CD4-positive, alpha-beta memory T cell (primary cell): Measurements from ENCODE around the gene PDE4D. TPM values are rescaled to one million over a fixed set of nuclear protein-coding genes. Genes with fewer than 3 reads are reported as not detected.

Experiments
- CTCF ChIA-PET: fragments of 350-600 bp; sonication (Branson Sonifier 250); formaldehyde crosslinking; loops from one replicate; lab custom pipeline; 2021; ENCODE audit warnings: inconsistent platforms; ENCODE audit not compliant: partially characterized antibody; lab: Charles Lee
- POLR2A ChIA-PET: fragments of 350-600 bp; sonication (Branson Sonifier 250); formaldehyde crosslinking; loops from one replicate; lab custom pipeline; 2021; ENCODE audit not compliant: partially characterized antibody; lab: Charles Lee
- DNase-seq, 5 donors: peaks; one replicate each; pipeline versions ENCODE4 v3.0.0 to v3.0.0-alpha.2; 2020 to 2022; ENCODE audit warnings: mixed read lengths in 1 of 5
- H3K27ac ChIP-seq: one replicate; pipeline ENCODE4 v1.7.0; 2013; ENCODE audit warnings: low read depth, low read length
- H3K27me3 ChIP-seq: 2 replicates; pipeline ENCODE4 v1.7.0; 2013; ENCODE audit warnings: mild to moderate bottlenecking, low read length, moderate library complexity; ENCODE audit not compliant: insufficient read depth
- H3K36me3 ChIP-seq: 2 replicates; pipeline ENCODE4 v1.7.0; 2013; ENCODE audit warnings: mild to moderate bottlenecking, low read length, moderate library complexity; ENCODE audit not compliant: insufficient read depth
- H3K4me1 ChIP-seq: 2 replicates; pipeline ENCODE4 v1.7.0; 2013; ENCODE audit warnings: mild to moderate bottlenecking, low read length, moderate library complexity; ENCODE audit not compliant: insufficient read depth
- H3K4me3 ChIP-seq, 2 donors: one replicate each; pipeline ENCODE4 v1.7.0; 2013; ENCODE audit warnings: low read length in 2 of 2, mild to moderate bottlenecking in 1 of 2
- H3K9me3 ChIP-seq, 2 donors: one replicate each; pipeline ENCODE4 v1.7.0; 2013; ENCODE audit warnings: low read length in 2 of 2, control low read depth in 1 of 2; ENCODE audit not compliant: control insufficient read depth in 1 of 2
- H3K27ac Mint-ChIP-seq, 7 donors: one replicate each; pipeline ENCODE4 v1.8.0; 2020 to 2021; ENCODE audit warnings: mixed read lengths in 7 of 7, mild to moderate bottlenecking in 6 of 7, inconsistent platforms in 3 of 7, moderate library complexity in 3 of 7
- H3K27me3 Mint-ChIP-seq, 2 donors: one replicate each; pipeline ENCODE4 v1.8.0; 2020 to 2021; ENCODE audit warnings: mixed read lengths in 2 of 2
- H3K36me3 Mint-ChIP-seq, 2 donors: one replicate each; pipeline ENCODE4 v1.8.0; 2020 to 2021; ENCODE audit warnings: mixed read lengths in 2 of 2, inconsistent platforms in 1 of 2, mild to moderate bottlenecking in 1 of 2
- H3K4me1 Mint-ChIP-seq, 4 donors: one replicate each; pipeline ENCODE4 v1.8.0; 2020 to 2021; ENCODE audit warnings: mixed read lengths in 4 of 4, mild to moderate bottlenecking in 1 of 4
- H3K4me3 Mint-ChIP-seq, 8 donors: one replicate each; pipeline ENCODE4 v1.8.0; 2020 to 2021; ENCODE audit warnings: mixed read lengths in 8 of 8, mild to moderate bottlenecking in 7 of 8, moderate library complexity in 6 of 8, inconsistent platforms in 3 of 8
- H3K9me3 Mint-ChIP-seq, 8 donors: one replicate each; pipeline ENCODE4 v1.8.0; 2020 to 2021; ENCODE audit warnings: mixed read lengths in 8 of 8, mild to moderate bottlenecking in 5 of 8, inconsistent platforms in 3 of 8, moderate library complexity in 1 of 8
- intact Hi-C: fragments of 100-400 bp; cut with micrococcal nuclease; formaldehyde crosslinking; loops from one replicate; pipeline ENCODE4 v1.15.1; 2023
- polyA plus RNA-seq, 2 donors: library from polyadenylated mRNA; unstranded; fragments of 300-500 nt; fragmentation: Illumina TruSeq; gene quantifications; one replicate each; pipeline ENCODE4 v1.2.3, GENCODE V29; 2021
- total RNA-seq, 2 experiments: library from RNA; stranded (reverse); gene quantifications; one replicate each; pipeline ENCODE4 v1.2.3, GENCODE V29; 2021

PDE4D gene
- total and polyA plus RNA-seq, 4 experiments from 2014 or later = 12.3 to 49.7 (median 30.3) TPM

- Histone ChIP-seq H3K27me3 (no peaks in the 10 kb centered on the region), H3K4me3 (no peak overlapping the region), H3K4me1 (no peaks in the 10 kb centered on the region), H3K27ac (no peak overlapping the region), H3K9me3 (no peaks in the 10 kb centered on the region), H3K36me3 (no peaks in the 10 kb centered on the region)
- Mint-ChIP-seq H3K4me1 (no peaks in the 10 kb centered on the region), H3K27me3 (peaks cover 0 to 6% of the 10 kb centered on the region in 2 donors), H3K27ac (no peak overlapping the region), H3K4me3 (no peak overlapping the region), H3K9me3 (no peaks in the 10 kb centered on the region), H3K36me3 (no peaks in the 10 kb centered on the region)
- ChIA-PET CTCF (no interaction called here), POLR2A (no interaction called here)
- intact Hi-C loops = no loop called here
- DNase-seq = no peak
Measured at GRCh38 chr5:59729820-59730219, 163.7 kb downstream of the PDE4D start.

- Histone ChIP-seq H3K36me3 (no peaks in the 10 kb centered on the region), H3K4me3 (no peak overlapping the region), H3K9me3 (no peaks in the 10 kb centered on the region), H3K27me3 (no peaks in the 10 kb centered on the region), H3K4me1 (no peaks in the 10 kb centered on the region), H3K27ac (no peak overlapping the region)
- DNase-seq = no peak
- H3K4me3 Mint-ChIP-seq = no peak overlapping the region
- ChIA-PET CTCF (no interaction called here), POLR2A (no interaction called here)
- peaks cover 0 to 6% of the 10 kb centered on the region in 2 donors for H3K27me3 Mint-ChIP-seq
- no peaks in the 10 kb centered on the region for H3K36me3 Mint-ChIP-seq
- H3K27ac Mint-ChIP-seq = no peak overlapping the region
- no peaks in the 10 kb centered on the region for H3K4me1 Mint-ChIP-seq
- no peaks in the 10 kb centered on the region for H3K9me3 Mint-ChIP-seq
- intact Hi-C loops = no loop called here
Measured at GRCh38 chr5:59729357-59729756, 164.2 kb downstream of the PDE4D start.

- CTCF ChIA-PET = no interaction called here
- no peak overlapping the region for H3K4me3 Mint-ChIP-seq
- intact Hi-C loops = no loop called here
Measured at GRCh38 chr5:59728356-59728755, 165.2 kb downstream of the PDE4D start.

GRCh38 chr5:59727186-59727585 is 166.3 kb downstream of the PDE4D start:
- H3K36me3 ChIP-seq = no peaks in the 10 kb centered on the region
- H3K4me1 Mint-ChIP-seq = no peaks in the 10 kb centered on the region
- H3K4me1 ChIP-seq = no peaks in the 10 kb centered on the region
- no peaks in the 10 kb centered on the region for H3K9me3 ChIP-seq
- H3K27me3 ChIP-seq = no peaks in the 10 kb centered on the region
- no peak overlapping the region for H3K27ac Mint-ChIP-seq
- no peaks in the 10 kb centered on the region for H3K36me3 Mint-ChIP-seq
- no peak overlapping the region for H3K27ac ChIP-seq
- H3K4me3 Mint-ChIP-seq = no peak overlapping the region
- H3K9me3 Mint-ChIP-seq = no peaks in the 10 kb centered on the region
- CTCF ChIA-PET = no interaction called here
- POLR2A ChIA-PET = no interaction called here
- no peak overlapping the region for H3K4me3 ChIP-seq
- DNase-seq = no peak
- peaks cover 1 to 5% of the 10 kb centered on the region in 2 donors for H3K27me3 Mint-ChIP-seq
- intact Hi-C loops = no loop called here

More at GRCh38 chr5:59728356-59728755, 165.2 kb downstream of the PDE4D start:
- Histone ChIP-seq H3K27ac (no peak overlapping the region), H3K9me3 (no peaks in the 10 kb centered on the region), H3K36me3 (no peaks in the 10 kb centered on the region), H3K27me3 (no peaks in the 10 kb centered on the region), H3K4me3 (no peak overlapping the region), H3K4me1 (no peaks in the 10 kb centered on the region)
- H3K27ac Mint-ChIP-seq = no peak overlapping the region
- no peaks in the 10 kb centered on the region for H3K9me3 Mint-ChIP-seq
- no peak for DNase-seq
- POLR2A ChIA-PET = no interaction called here
- H3K27me3 Mint-ChIP-seq = peaks cover 1 to 5% of the 10 kb centered on the region in 2 donors
- no peaks in the 10 kb centered on the region for H3K36me3 Mint-ChIP-seq
- H3K4me1 Mint-ChIP-seq = no peaks in the 10 kb centered on the region

- Histone ChIP-seq H3K4me1 (no peaks in the 10 kb centered on the region), H3K4me3 (no peak overlapping the region), H3K36me3 (no peaks in the 10 kb centered on the region), H3K27me3 (no peaks in the 10 kb centered on the region), H3K27ac (no peak overlapping the region), H3K9me3 (no peaks in the 10 kb centered on the region)
- ChIA-PET POLR2A (no interaction called here), CTCF (interaction anchor here (1.2 kb wide), 1 partner anchor 75 kb away, joined by 3 read pairs; no protein-coding TSS in a partner anchor)
- no peak for DNase-seq
- Mint-ChIP-seq H3K27me3 (peaks cover 2 to 3% of the 10 kb centered on the region in 2 donors), H3K27ac (no peak overlapping the region), H3K9me3 (no peaks in the 10 kb centered on the region), H3K4me3 (no peak overlapping the region), H3K4me1 (no peaks in the 10 kb centered on the region), H3K36me3 (no peaks in the 10 kb centered on the region)
- intact Hi-C loops = no loop called here
Measured at GRCh38 chr5:59725392-59725767, 168.1 kb downstream of the PDE4D start.

GRCh38 chr5:59724482-59725391 is 168.8 kb downstream of the PDE4D start:
- H3K27me3 Mint-ChIP-seq = peaks cover 2 to 3% of the 10 kb centered on the region in 2 donors
- H3K4me1 Mint-ChIP-seq = no peaks in the 10 kb centered on the region
- Histone ChIP-seq H3K9me3 (no peaks in the 10 kb centered on the region), H3K27me3 (no peaks in the 10 kb centered on the region), H3K4me1 (no peaks in the 10 kb centered on the region), H3K27ac (no peak overlapping the region), H3K36me3 (no peaks in the 10 kb centered on the region), H3K4me3 (no peak overlapping the region)
- no peaks in the 10 kb centered on the region for H3K36me3 Mint-ChIP-seq
- intact Hi-C loops = no loop called here
- CTCF ChIA-PET = no interaction called here
- H3K4me3 Mint-ChIP-seq = no peak overlapping the region
- no peak for DNase-seq
- H3K27ac Mint-ChIP-seq = no peak overlapping the region
- POLR2A ChIA-PET = no interaction called here
- H3K9me3 Mint-ChIP-seq = no peaks in the 10 kb centered on the region

GRCh38 chr5:59722874-59723273 is 170.7 kb downstream of the PDE4D start:
- H3K27me3 ChIP-seq = no peaks in the 10 kb centered on the region
- no peak overlapping the region for H3K4me3 ChIP-seq
- no peaks in the 10 kb centered on the region for H3K9me3 Mint-ChIP-seq
- ChIA-PET CTCF (no interaction called here), POLR2A (no interaction called here)
- H3K36me3 ChIP-seq = no peaks in the 10 kb centered on the region
- no peaks in the 10 kb centered on the region for H3K4me1 ChIP-seq
- no peak overlapping the region for H3K27ac Mint-ChIP-seq
- peaks cover 1 to 2% of the 10 kb centered on the region in 2 donors for H3K27me3 Mint-ChIP-seq
- H3K27ac ChIP-seq = no peak overlapping the region
- H3K36me3 Mint-ChIP-seq = no peaks in the 10 kb centered on the region
- no peak for DNase-seq
- intact Hi-C loops = no loop called here
- H3K4me3 Mint-ChIP-seq = no peak overlapping the region
- no peaks in the 10 kb centered on the region for H3K9me3 ChIP-seq
- H3K4me1 Mint-ChIP-seq = no peaks in the 10 kb centered on the region
